HG03457 (cell line): ENCODE results near the gene EPHB1.
"Not testable (repeated sequence)": the region's sequence is repeated elsewhere in the genome, so short reads cannot be mapped to it uniquely, and the experiment has no call there.

Source experiments
- ATAC-seq: cut with Tn5 transposase; IDR thresholded peaks from one replicate; pipeline ENCODE4 v1.9.1; 2021; ENCODE audit warnings: moderate number of reproducible peaks; ENCODE audit not compliant: unreplicated experiment

EPHB1 gene

GRCh38 chr3:134938029-134938525, 143.0 kb downstream of the EPHB1 start:
- no peak for ATAC-seq

GRCh38 chr3:134939978-134940377, 144.9 kb downstream of the EPHB1 start:
- ATAC-seq: no peak

- ATAC-seq: no peak
Observed at GRCh38 chr3:134941820-134942219, 146.8 kb downstream of the EPHB1 start.

- ATAC-seq: no peak
Observed at GRCh38 chr3:134944429-134944828, 149.4 kb downstream of the EPHB1 start.

- ATAC-seq: no peak
Observed at GRCh38 chr3:134949150-134949549, 154.1 kb downstream of the EPHB1 start.

- ATAC-seq: no peak
Observed at GRCh38 chr3:134952371-134952770, 157.3 kb downstream of the EPHB1 start.

- no peak for ATAC-seq
Observed at GRCh38 chr3:134955874-134956273, 160.8 kb downstream of the EPHB1 start.

GRCh38 chr3:134956395-134956794, 161.3 kb downstream of the EPHB1 start:
- no peak for ATAC-seq

GRCh38 chr3:134956844-134957243, 161.8 kb downstream of the EPHB1 start:
- no peak for ATAC-seq

- ATAC-seq: no peak
Observed at GRCh38 chr3:134959516-134959915, 164.5 kb downstream of the EPHB1 start.

- ATAC-seq: no peak
Observed at GRCh38 chr3:134964226-134964625, 169.2 kb downstream of the EPHB1 start.

GRCh38 chr3:134965865-134966481, 170.9 kb downstream of the EPHB1 start:
- ATAC-seq: no peak

GRCh38 chr3:134970895-134971294, 175.8 kb downstream of the EPHB1 start:
- ATAC-seq: no peak

- no peak for ATAC-seq
Observed at GRCh38 chr3:134971306-134971705, 176.2 kb downstream of the EPHB1 start.

- not testable (repeated sequence) for ATAC-seq
Observed at GRCh38 chr3:134971907-134972306, 176.8 kb downstream of the EPHB1 start.

GRCh38 chr3:134972836-134973455, 177.9 kb downstream of the EPHB1 start:
- ATAC-seq: no peak

GRCh38 chr3:134974624-134975023, 179.6 kb downstream of the EPHB1 start:
- ATAC-seq: no peak

GRCh38 chr3:134976948-134977347, 181.9 kb downstream of the EPHB1 start:
- ATAC-seq: no peak

- ATAC-seq: no peak
Observed at GRCh38 chr3:134978658-134979057, 183.6 kb downstream of the EPHB1 start.

- ATAC-seq: no peak
Observed at GRCh38 chr3:134985864-134986715, 191.0 kb downstream of the EPHB1 start.

- no peak for ATAC-seq
Observed at GRCh38 chr3:134988666-134989065, 193.6 kb downstream of the EPHB1 start.

- ATAC-seq: no peak
Observed at GRCh38 chr3:134991003-134991402, 195.9 kb downstream of the EPHB1 start.
